ENCODE results near the gene USP53. TPM values are rescaled to one million over a fixed set of nuclear protein-coding genes. Genes with fewer than 3 reads are reported as not detected.
"Not testable (repeated sequence)": the region's sequence is repeated elsewhere in the genome, so short reads cannot be mapped to it uniquely, and the experiment has no call there.

USP53 gene
- total RNA-seq, 1 donor from 2014 or later = 7.3 TPM

DNA sequence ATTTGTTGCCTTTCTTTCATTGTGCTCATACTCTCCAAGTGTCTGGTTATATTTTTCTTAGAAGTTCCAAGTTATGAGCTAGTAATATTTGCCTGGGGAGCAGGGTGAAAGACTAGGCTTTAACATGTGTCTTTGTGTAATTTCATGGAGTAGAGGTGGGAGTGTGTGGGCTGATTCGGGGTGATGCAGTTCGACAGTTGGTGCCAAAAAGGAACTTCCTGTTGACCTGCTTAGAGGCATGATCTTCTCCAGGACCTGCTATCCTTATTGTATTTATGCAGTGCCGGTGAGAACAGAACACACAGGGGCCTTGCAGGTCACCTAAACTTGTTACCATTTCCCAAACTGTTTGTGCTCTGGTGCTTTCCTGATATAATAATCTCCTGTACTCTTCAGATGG, 21.2 kb downstream of the USP53 start:
- Mint-ChIP-seq H3K4me3 (peak overlapping the region; percentile 51), H3K4me1 (peaks cover 26% of the 10 kb centered on the region), H3K27me3 (no peaks in the 10 kb centered on the region), H3K36me3 (ENCODE audit: low read depth) (peaks cover 22% of the 10 kb centered on the region), H3K9me3 (peaks cover 5% of the 10 kb centered on the region), H3K27ac (peak overlapping the region; percentile 81)
- DNase-seq = no peak
- intact Hi-C loops (cut with micrococcal nuclease) = no loop called here

DNA sequence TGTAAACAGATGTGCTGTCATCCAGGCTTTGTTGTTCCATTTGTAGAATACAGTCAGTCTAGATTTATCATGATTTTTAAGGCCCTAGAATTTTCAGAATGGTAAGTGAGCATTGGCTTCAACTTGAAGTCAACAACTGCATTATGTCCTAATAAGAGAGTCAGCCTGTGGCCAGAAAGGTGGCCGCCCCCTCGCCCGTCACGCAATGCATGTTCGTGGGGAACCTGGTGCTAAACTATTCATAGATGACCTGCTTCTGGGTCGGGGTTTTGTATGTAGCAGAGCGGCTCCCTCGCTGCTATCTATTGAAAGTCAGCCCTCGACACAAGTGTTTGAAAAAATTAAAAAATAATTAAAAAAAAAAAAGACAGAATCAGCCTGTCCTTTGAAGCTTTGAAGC, 24.7 kb downstream of the USP53 start:
- Mint-ChIP-seq H3K4me3 (no peak overlapping the region), H3K27ac (no peak overlapping the region), H3K36me3 (ENCODE audit: low read depth) (peaks cover 18% of the 10 kb centered on the region), H3K27me3 (no peaks in the 10 kb centered on the region), H3K4me1 (peaks cover 26% of the 10 kb centered on the region), H3K9me3 (peaks cover 5% of the 10 kb centered on the region)
- no peak for DNase-seq
- intact Hi-C loops (cut with micrococcal nuclease) = no loop called here

- DNase-seq = no peak
- Mint-ChIP-seq H3K27me3 (no peaks in the 10 kb centered on the region), H3K4me3 (peak overlapping the region; percentile 4), H3K4me1 (peaks cover 26% of the 10 kb centered on the region), H3K27ac (peak overlapping the region; percentile 78), H3K36me3 (ENCODE audit: low read depth) (peaks cover 17% of the 10 kb centered on the region), H3K9me3 (peaks cover 5% of the 10 kb centered on the region)
- intact Hi-C loops (cut with micrococcal nuclease) = loop anchor here (1.0 kb wide), 3 partner anchors 28 to 62 kb away; no protein-coding TSS in a partner anchor
These were observed 25.1 kb downstream of the USP53 start for GRCh38 chr4:119237642-119238041.

DNA sequence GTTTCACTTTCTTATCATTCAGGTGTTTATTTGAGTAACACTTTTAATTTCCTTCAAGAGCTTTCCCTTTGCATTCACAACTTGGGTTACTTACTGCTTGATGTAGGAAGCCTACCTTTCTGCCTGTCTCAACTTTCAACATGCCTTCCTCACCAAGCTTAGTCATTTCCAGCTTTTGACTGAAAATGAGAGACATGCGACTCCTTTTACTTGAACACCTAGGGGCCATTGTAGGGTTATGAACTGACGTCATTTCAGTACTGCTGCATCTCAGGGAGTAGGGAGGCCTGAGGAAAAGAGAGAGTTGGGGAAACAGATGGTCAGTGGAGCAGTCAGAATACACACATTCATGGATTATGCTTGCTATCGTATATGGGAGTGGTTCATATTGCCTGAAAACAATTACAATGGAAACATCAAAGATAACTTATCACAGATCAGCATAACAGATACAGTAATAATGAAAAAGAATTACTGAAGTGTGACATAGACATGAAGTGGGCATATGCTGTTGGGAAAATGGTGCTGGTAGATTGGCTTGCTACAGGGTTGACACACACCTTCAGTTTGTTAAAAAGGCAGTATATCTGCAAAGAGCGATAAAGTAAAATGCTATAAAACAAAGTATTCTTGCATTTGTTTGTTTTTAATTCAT, 25.7 kb downstream of the USP53 start:
- H3K36me3 Mint-ChIP-seq (ENCODE audit: low read depth) = peaks cover 17% of the 10 kb centered on the region
- H3K4me3 Mint-ChIP-seq = peak overlapping the region; percentile 4
- intact Hi-C loops (cut with micrococcal nuclease) = loop anchor here (1.0 kb wide), 3 partner anchors 27 to 61 kb away; no protein-coding TSS in a partner anchor

GRCh38 chr4:119240128-119240527, 27.6 kb downstream of the USP53 start:
- Mint-ChIP-seq H3K36me3 (ENCODE audit: low read depth) (peaks cover 15% of the 10 kb centered on the region), H3K27me3 (no peaks in the 10 kb centered on the region), H3K27ac (no peak overlapping the region), H3K4me3 (no peak overlapping the region), H3K9me3 (peaks cover 5% of the 10 kb centered on the region), H3K4me1 (peaks cover 14% of the 10 kb centered on the region)
- no peak for DNase-seq
- intact Hi-C loops (cut with micrococcal nuclease) = no loop called here

More for the DNA sequence above, 25.7 kb downstream of the USP53 start:
- Mint-ChIP-seq H3K27ac (peak overlapping the region; percentile 78), H3K9me3 (peaks cover 5% of the 10 kb centered on the region), H3K4me1 (peaks cover 23% of the 10 kb centered on the region), H3K27me3 (no peaks in the 10 kb centered on the region)
- DNase-seq = peak; percentile 78

DNA sequence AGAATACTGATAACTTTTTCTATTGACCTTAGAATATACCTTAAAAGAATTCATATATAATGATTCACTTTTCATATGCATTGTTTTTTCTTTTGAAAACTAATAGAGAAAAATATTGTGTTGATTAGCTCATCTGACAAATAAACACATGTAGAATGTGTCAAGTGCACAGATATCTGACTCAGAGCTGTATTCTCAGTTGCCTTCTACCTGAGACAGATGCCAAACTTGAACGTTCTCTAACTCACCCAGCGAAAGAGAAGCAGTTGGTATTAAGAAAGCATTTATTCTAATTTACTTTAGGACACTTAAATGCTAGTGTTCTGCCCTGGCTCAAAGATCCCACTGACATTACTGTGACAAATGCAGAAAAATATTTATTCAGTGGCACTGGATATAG, 28.1 kb downstream of the USP53 start:
- peaks cover 13% of the 10 kb centered on the region for H3K36me3 Mint-ChIP-seq (ENCODE audit: low read depth)
- no peaks in the 10 kb centered on the region for H3K27me3 Mint-ChIP-seq
- intact Hi-C loops (cut with micrococcal nuclease) = no loop called here
- no peak overlapping the region for H3K27ac Mint-ChIP-seq
- peaks cover 14% of the 10 kb centered on the region for H3K4me1 Mint-ChIP-seq
- peaks cover 4% of the 10 kb centered on the region for H3K9me3 Mint-ChIP-seq
- DNase-seq = no peak
- no peak overlapping the region for H3K4me3 Mint-ChIP-seq

DNA sequence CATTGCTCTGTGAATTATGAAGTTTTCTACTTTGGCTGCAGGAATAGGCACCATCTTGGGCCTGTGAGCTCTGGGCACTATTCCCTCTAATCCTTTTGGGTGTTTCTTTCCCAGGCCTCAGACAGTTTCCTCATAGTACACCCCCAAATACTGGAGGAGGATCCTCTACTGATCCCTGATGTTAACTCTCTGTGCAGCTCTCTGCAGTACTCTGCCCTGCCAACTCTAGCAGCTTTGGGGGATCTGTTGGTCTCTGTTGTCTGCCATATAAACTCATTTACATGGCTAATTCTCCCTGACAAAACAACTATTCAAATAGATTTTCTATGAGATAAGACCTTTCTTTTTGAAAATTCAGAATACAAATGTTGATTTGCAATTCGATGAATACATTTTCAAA, 29.9 kb downstream of the USP53 start:
- intact Hi-C loops (cut with micrococcal nuclease) = no loop called here
- Mint-ChIP-seq H3K4me3 (no peak overlapping the region), H3K9me3 (no peaks in the 10 kb centered on the region), H3K36me3 (ENCODE audit: low read depth) (peaks cover 11% of the 10 kb centered on the region), H3K4me1 (peaks cover 10% of the 10 kb centered on the region), H3K27ac (no peak overlapping the region), H3K27me3 (no peaks in the 10 kb centered on the region)
- no peak for DNase-seq

DNA sequence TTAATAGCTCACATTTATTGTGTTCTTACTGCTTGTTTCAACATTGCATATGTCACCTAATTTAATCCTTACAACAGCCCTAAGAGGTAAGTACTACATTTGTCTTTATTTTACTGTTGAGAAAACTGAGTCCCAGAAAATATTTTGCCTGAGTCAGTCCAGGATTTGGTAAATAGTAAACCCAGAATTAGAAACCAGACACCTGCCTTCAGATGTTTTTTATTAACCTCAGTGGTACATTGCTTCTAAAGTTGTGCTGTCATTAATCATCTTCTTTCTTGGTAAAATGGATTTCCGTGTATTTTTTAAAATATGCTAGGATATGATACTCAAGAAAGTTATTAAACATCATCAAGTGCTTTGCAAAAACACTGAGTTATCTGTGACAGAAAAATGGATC, 31.4 kb downstream of the USP53 start:
- Mint-ChIP-seq H3K4me1 (no peaks in the 10 kb centered on the region), H3K36me3 (ENCODE audit: low read depth) (peaks cover 11% of the 10 kb centered on the region), H3K9me3 (no peaks in the 10 kb centered on the region), H3K27me3 (no peaks in the 10 kb centered on the region), H3K27ac (no peak overlapping the region), H3K4me3 (no peak overlapping the region)
- DNase-seq = no peak
- intact Hi-C loops (cut with micrococcal nuclease) = no loop called here

GRCh38 chr4:119244344-119244743, 31.8 kb downstream of the USP53 start:
- H3K27ac Mint-ChIP-seq = no peak overlapping the region
- peaks cover 13% of the 10 kb centered on the region for H3K36me3 Mint-ChIP-seq (ENCODE audit: low read depth)
- H3K4me1 Mint-ChIP-seq = no peaks in the 10 kb centered on the region
- DNase-seq = no peak
- intact Hi-C loops (cut with micrococcal nuclease) = no loop called here
- H3K9me3 Mint-ChIP-seq = no peaks in the 10 kb centered on the region
- no peak overlapping the region for H3K4me3 Mint-ChIP-seq
- H3K27me3 Mint-ChIP-seq = no peaks in the 10 kb centered on the region

GRCh38 chr4:119244832-119245231, 32.3 kb downstream of the USP53 start:
- Mint-ChIP-seq H3K9me3 (no peaks in the 10 kb centered on the region), H3K4me1 (no peaks in the 10 kb centered on the region), H3K27ac (no peak overlapping the region)

DNA sequence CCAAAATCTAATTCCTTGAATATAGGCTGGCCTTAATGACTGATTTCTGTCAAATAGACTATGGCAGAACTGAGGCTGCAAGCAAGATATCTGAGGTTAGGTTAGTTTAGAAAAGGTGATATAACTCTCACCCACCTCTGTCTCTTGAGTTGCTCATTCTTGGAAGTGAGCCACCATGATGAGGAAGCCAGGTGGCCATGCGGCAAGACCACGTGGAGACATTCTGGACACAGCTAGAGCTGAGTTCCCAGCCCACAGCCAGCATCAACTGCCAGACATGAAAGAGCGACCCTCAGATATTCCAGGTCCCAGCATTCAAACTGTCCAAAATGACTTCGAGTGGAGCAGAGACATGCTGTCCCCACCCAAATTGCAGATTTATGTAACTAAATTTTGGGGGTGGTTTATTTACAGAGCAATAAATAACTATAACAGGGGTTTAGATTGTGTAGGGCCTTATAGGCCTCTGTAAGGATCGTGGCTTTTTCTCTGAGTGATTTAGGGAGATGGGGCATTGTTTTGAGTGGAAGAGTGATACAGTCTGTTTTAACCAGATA, 33.7 kb downstream of the USP53 start:
- Mint-ChIP-seq H3K9me3 (no peaks in the 10 kb centered on the region), H3K36me3 (ENCODE audit: low read depth) (peaks cover 14% of the 10 kb centered on the region), H3K27ac (no peak overlapping the region)

More at GRCh38 chr4:119244832-119245231, 32.3 kb downstream of the USP53 start:
- Mint-ChIP-seq H3K4me3 (no peak overlapping the region), H3K27me3 (no peaks in the 10 kb centered on the region), H3K36me3 (ENCODE audit: low read depth) (peaks cover 13% of the 10 kb centered on the region)
- no peak for DNase-seq
- intact Hi-C loops (cut with micrococcal nuclease) = no loop called here

GRCh38 chr4:119251037-119251436, 38.5 kb downstream of the USP53 start:
- Mint-ChIP-seq H3K9me3 (peaks cover 16% of the 10 kb centered on the region), H3K36me3 (ENCODE audit: low read depth) (peaks cover 45% of the 10 kb centered on the region)
- H3K27me3 Mint-ChIP-seq; H3K4me1 Mint-ChIP-seq; intact Hi-C loops (cut with micrococcal nuclease); DNase-seq; H3K4me3 Mint-ChIP-seq; H3K27ac Mint-ChIP-seq: not testable (repeated sequence)

More for the DNA sequence above, 33.7 kb downstream of the USP53 start:
- no peak for DNase-seq
- H3K4me1 Mint-ChIP-seq = no peaks in the 10 kb centered on the region
- H3K27me3 Mint-ChIP-seq = no peaks in the 10 kb centered on the region
- H3K4me3 Mint-ChIP-seq = no peak overlapping the region
- intact Hi-C loops (cut with micrococcal nuclease) = no loop called here

- intact Hi-C loops (cut with micrococcal nuclease); H3K27me3 Mint-ChIP-seq; H3K4me1 Mint-ChIP-seq; H3K4me3 Mint-ChIP-seq; H3K27ac Mint-ChIP-seq; DNase-seq: not testable (repeated sequence)
- peaks cover 16% of the 10 kb centered on the region for H3K9me3 Mint-ChIP-seq
- peaks cover 44% of the 10 kb centered on the region for H3K36me3 Mint-ChIP-seq (ENCODE audit: low read depth)
These were observed 42.7 kb downstream of the USP53 start for GRCh38 chr4:119255223-119255622.

GRCh38 chr4:119260528-119260927, 48.0 kb downstream of the USP53 start:
- DNase-seq = no peak
- H3K27ac Mint-ChIP-seq = no peak overlapping the region
- peaks cover 18% of the 10 kb centered on the region for H3K36me3 Mint-ChIP-seq (ENCODE audit: low read depth)
- no peak overlapping the region for H3K4me3 Mint-ChIP-seq
- H3K27me3 Mint-ChIP-seq = no peaks in the 10 kb centered on the region
- H3K9me3 Mint-ChIP-seq = peaks cover 3% of the 10 kb centered on the region
- H3K4me1 Mint-ChIP-seq = peaks cover 3% of the 10 kb centered on the region
- intact Hi-C loops (cut with micrococcal nuclease) = no loop called here
